HUES64 (cell line): Measurements from ENCODE around the gene SLC5A4. TPM values are rescaled to one million over a fixed set of nuclear protein-coding genes. Genes with fewer than 3 reads are reported as not detected.
"Not testable (repeated sequence)": the region's sequence is repeated elsewhere in the genome, so short reads cannot be mapped to it uniquely, and the experiment has no call there.

Source experiments
- H3K27ac ChIP-seq: 2 replicates; pipeline ENCODE4 v1.7.0; 2013; ENCODE audit warnings: low read depth, low read length, inconsistent platforms
- H3K27me3 ChIP-seq: 2 replicates; pipeline ENCODE4 v1.6.1; 2013; ENCODE audit warnings: mild to moderate bottlenecking, low read length; ENCODE audit not compliant: insufficient read depth
- H3K36me3 ChIP-seq: 2 replicates; pipeline ENCODE4 v1.6.1; 2013; ENCODE audit warnings: mild to moderate bottlenecking, low read length; ENCODE audit not compliant: insufficient read depth
- H3K4me1 ChIP-seq: 2 replicates; pipeline ENCODE4 v1.6.1; 2013; ENCODE audit warnings: mild to moderate bottlenecking, low read length, moderate library complexity; ENCODE audit not compliant: insufficient read depth
- H3K4me3 ChIP-seq: 2 replicates; pipeline ENCODE4 v1.5.1; 2013; ENCODE audit warnings: mild to moderate bottlenecking, low read length, moderate library complexity
- H3K9ac ChIP-seq: 2 replicates; pipeline ENCODE4 v1.6.1; 2013; ENCODE audit warnings: mild to moderate bottlenecking, low read depth, low read length
- H3K9me3 ChIP-seq: 2 replicates; pipeline ENCODE4 v1.6.1; 2013; ENCODE audit warnings: low read depth, low read length; ENCODE audit not compliant: insufficient read depth
- WGBS: fragments of 150-250, 120-280 bp; methylation state at CpG from one replicate; pipeline ENCODE4 v1.1.7; 2013; ENCODE audit warnings: missing lambda C conversion rate; 5-methylcytosine and 5-hydroxymethylcytosine counted together
- polyA plus RNA-seq, 2 experiments: library from polyadenylated mRNA; stranded (reverse); fragments of 50-300 nt; gene quantifications; one replicate each; pipeline ENCODE4 v1.2.3, GENCODE V29; 2013

SLC5A4 gene
- polyA plus RNA-seq (2013, experiment 1 of 2), result not detected
- polyA plus RNA-seq (2013, experiment 2 of 2), result not detected

- WGBS, result 90% methylated on average over 5 of the region's 5 CpGs
- no peak within 1 kb of the TSS for H3K9ac ChIP-seq
- H3K4me1 ChIP-seq, result no peaks in the 10 kb centered on the region
- H3K9me3 ChIP-seq, result no peaks in the 10 kb centered on the region
- no peak within 1 kb of the TSS for H3K4me3 ChIP-seq
- no peak within 1 kb of the TSS for H3K27ac ChIP-seq
- H3K36me3 ChIP-seq, result no peaks in the 10 kb centered on the region
- no peaks in the 10 kb centered on the region; the same call in none of the 2 replicates for H3K27me3 ChIP-seq
These were observed at the start of gene SLC5A4 for GRCh38 chr22:32255217-32255616. TSS of gene SLC5A4 (minus strand) at chr22:32255347. CDS start at chr22:32255329, 18 bp downstream.

GRCh38 chr22:32293921-32294320, 38.8 kb upstream of the SLC5A4 start:
- H3K27ac ChIP-seq, H3K9me3 ChIP-seq, H3K4me1 ChIP-seq, H3K4me3 ChIP-seq, H3K9ac ChIP-seq, H3K36me3 ChIP-seq, H3K27me3 ChIP-seq: not testable (repeated sequence)

- Histone ChIP-seq H3K27me3 (no peaks in the 10 kb centered on the region; the same call in 1 of the 2 replicates), H3K4me1 (no peaks in the 10 kb centered on the region), H3K4me3 (no peak overlapping the region), H3K9ac (no peak overlapping the region), H3K36me3 (no peaks in the 10 kb centered on the region), H3K9me3 (no peaks in the 10 kb centered on the region), H3K27ac (no peak overlapping the region)
- WGBS, result 92% methylated on average over 3 of the region's 3 CpGs
These were observed 31.2 kb upstream of the SLC5A4 start for GRCh38 chr22:32286290-32286840.

GRCh38 chr22:32281072-32281471, 25.9 kb upstream of the SLC5A4 start:
- no peaks in the 10 kb centered on the region for H3K9me3 ChIP-seq

GRCh38 chr22:32275353-32275752, 20.2 kb upstream of the SLC5A4 start:
- H3K27ac ChIP-seq, H3K9ac ChIP-seq, H3K9me3 ChIP-seq, H3K27me3 ChIP-seq, H3K4me3 ChIP-seq, H3K4me1 ChIP-seq, H3K36me3 ChIP-seq: not testable (repeated sequence)
- 100% methylated on average over 1 of the region's 4 CpGs for WGBS

More at GRCh38 chr22:32281072-32281471, 25.9 kb upstream of the SLC5A4 start:
- no peaks in the 10 kb centered on the region; the same call in 1 of the 2 replicates for H3K27me3 ChIP-seq
- H3K27ac ChIP-seq, result no peak overlapping the region
- H3K4me1 ChIP-seq, result no peaks in the 10 kb centered on the region
- H3K36me3 ChIP-seq, result no peaks in the 10 kb centered on the region
- 76% methylated on average over 11 of the region's 11 CpGs for WGBS
- no peak overlapping the region for H3K4me3 ChIP-seq
- H3K9ac ChIP-seq, result no peak overlapping the region

GRCh38 chr22:32271389-32271788, 16.2 kb upstream of the SLC5A4 start:
- no peak overlapping the region for H3K27ac ChIP-seq
- no peaks in the 10 kb centered on the region for H3K4me1 ChIP-seq
- H3K4me3 ChIP-seq, result no peak overlapping the region
- WGBS, result 95% methylated on average over 18 of the region's 18 CpGs
- H3K27me3 ChIP-seq, result no peaks in the 10 kb centered on the region
- H3K9me3 ChIP-seq, result no peaks in the 10 kb centered on the region
- no peak overlapping the region for H3K9ac ChIP-seq
- H3K36me3 ChIP-seq, result no peaks in the 10 kb centered on the region

- Histone ChIP-seq H3K27me3 (no peaks in the 10 kb centered on the region), H3K36me3 (no peaks in the 10 kb centered on the region)
- 92% methylated on average over 25 of the region's 25 CpGs for WGBS
These were observed 15.7 kb upstream of the SLC5A4 start for GRCh38 chr22:32270641-32271369.

GRCh38 chr22:32269316-32269715, 14.2 kb upstream of the SLC5A4 start:
- no peaks in the 10 kb centered on the region for H3K9me3 ChIP-seq
- no peaks in the 10 kb centered on the region for H3K27me3 ChIP-seq
- H3K9ac ChIP-seq, result no peak overlapping the region
- 0 out of 2 replicates have a peak, but pooled peaks cover 5% of the 10 kb centered on the region for H3K4me1 ChIP-seq
- no peak overlapping the region for H3K4me3 ChIP-seq
- no peaks in the 10 kb centered on the region for H3K36me3 ChIP-seq
- H3K27ac ChIP-seq, result no peak overlapping the region
- WGBS, result 94% methylated on average over 16 of the region's 16 CpGs

More at GRCh38 chr22:32270641-32271369, 15.7 kb upstream of the SLC5A4 start:
- Histone ChIP-seq H3K9me3 (no peaks in the 10 kb centered on the region), H3K4me3 (no peak overlapping the region), H3K9ac (no peak overlapping the region), H3K4me1 (0 out of 2 replicates have a peak, but pooled peaks cover 3% of the 10 kb centered on the region), H3K27ac (no peak overlapping the region)

GRCh38 chr22:32267011-32267410, 11.9 kb upstream of the SLC5A4 start:
- no CpG with 5 or more reads among the region's 3 CpGs for WGBS
- no peak overlapping the region for H3K27ac ChIP-seq
- H3K27me3 ChIP-seq, result no peaks in the 10 kb centered on the region
- 0 out of 2 replicates have a peak, but pooled peaks cover 5% of the 10 kb centered on the region for H3K4me1 ChIP-seq
- no peak overlapping the region for H3K4me3 ChIP-seq
- H3K36me3 ChIP-seq, result no peaks in the 10 kb centered on the region
- H3K9ac ChIP-seq, result no peak overlapping the region
- H3K9me3 ChIP-seq, result no peaks in the 10 kb centered on the region

- Histone ChIP-seq H3K4me3 (no peak overlapping the region), H3K27me3 (no peaks in the 10 kb centered on the region), H3K9me3 (no peaks in the 10 kb centered on the region), H3K4me1 (0 out of 2 replicates have a peak, but pooled peaks cover 5% of the 10 kb centered on the region), H3K27ac (no peak overlapping the region), H3K9ac (no peak overlapping the region), H3K36me3 (no peaks in the 10 kb centered on the region)
- 44% methylated on average over 7 of the region's 10 CpGs for WGBS
These were observed 11.0 kb upstream of the SLC5A4 start for GRCh38 chr22:32265882-32266767.

GRCh38 chr22:32263678-32264077, 8.5 kb upstream of the SLC5A4 start:
- H3K9me3 ChIP-seq, H3K36me3 ChIP-seq, H3K27ac ChIP-seq, H3K27me3 ChIP-seq, H3K4me3 ChIP-seq, H3K4me1 ChIP-seq, H3K9ac ChIP-seq: not testable (repeated sequence)
- 100% methylated on average over 4 of the region's 4 CpGs for whole genome bisulfite sequencing
